Esophagus squamous epithelium (tissue), 5 donors: ENCODE measurements around the gene TAX1BP1. TPM values are rescaled to one million over a fixed set of nuclear protein-coding genes. Genes with fewer than 3 reads are reported as not detected.

Source experiments
- DNase-seq: peaks from one replicate; lab custom pipeline; 2025; lab: John Stamatoyannopoulos, UW
- H3K27ac ChIP-seq, 4 donors: fragments of 200-600 bp; sonication (generic); one replicate each; pipeline ENCODE4 v1.5.1; 2016 to 2019; ENCODE audit warnings: mild to moderate bottlenecking in 1 of 4
- H3K27me3 ChIP-seq, 4 donors: fragments of 200-600 bp; sonication (generic); 1 replicate in 3 of 4; 2 replicates in 1 of 4; pipeline versions ENCODE4 v1.5.1 to v1.6.0; 2017 to 2021; ENCODE audit warnings: antibody characterized with exemption in 1 of 4
- H3K36me3 ChIP-seq, 3 donors: fragments of 200-600 bp; sonication (generic); one replicate each; pipeline ENCODE4 v1.5.1; 2016 to 2019
- H3K4me1 ChIP-seq, 3 donors: fragments of 200-600 bp; sonication (generic); one replicate each; pipeline ENCODE4 v1.5.1; 2017 to 2019
- H3K4me3 ChIP-seq, 4 donors: fragments of 200-600 bp; sonication (generic); 1 replicate in 3 of 4; 2 replicates in 1 of 4; pipeline ENCODE4 v1.5.1; 2016 to 2019; ENCODE audit warnings: mild to moderate bottlenecking in 2 of 4, moderate library complexity in 1 of 4
- H3K9me3 ChIP-seq, 3 donors: fragments of 200-600 bp; sonication (generic); one replicate each; pipeline ENCODE4 v1.5.1; 2016 to 2019
- POLR2A ChIP-seq, 4 donors: fragments of 450-650 bp; IDR thresholded peaks; one replicate each; pipeline ENCODE4 v1.6.1; 2017; ENCODE audit warnings: antibody characterized with exemption in 4 of 4, mild to moderate bottlenecking in 4 of 4, moderate library complexity in 3 of 4
- WGBS, 2 donors: methylation state at CpG; one replicate each; pipeline ENCODE4 v1.1.5; 2018; 5-methylcytosine and 5-hydroxymethylcytosine counted together
- intact Hi-C: fragments of 100-400 bp; cut with DNase I; formaldehyde crosslinking; loops from one replicate; pipeline ENCODE4 v1.15.0; 2022
- total RNA-seq, 4 donors: library from RNA; depleted of rRNA; stranded (reverse); fragments of >200 nt; gene quantifications; one replicate each; pipeline ENCODE4 v1.1.0, GENCODE V29; 2016
- TF ChIP-seq, protein P1 (sequence below), 6 experiments: fragments of 450-650 bp in 4 of 6; fragments of 200-600 bp in 2 of 6; sonication (generic) in 2 of 6; IDR thresholded peaks; one replicate each; pipeline ENCODE4 v1.5.1; 2016 to 2019; ENCODE audit warnings: antibody characterized with exemption in 6 of 6, mild to moderate bottlenecking in 4 of 6, moderate library complexity in 4 of 6
- donor health status: DM: yes; HTN: yes; CAD: no.

Gene TAX1BP1
- total RNA-seq, 4 donors from 2014 or later: 67.1 to 113 (median 80.3) TPM

DNA sequence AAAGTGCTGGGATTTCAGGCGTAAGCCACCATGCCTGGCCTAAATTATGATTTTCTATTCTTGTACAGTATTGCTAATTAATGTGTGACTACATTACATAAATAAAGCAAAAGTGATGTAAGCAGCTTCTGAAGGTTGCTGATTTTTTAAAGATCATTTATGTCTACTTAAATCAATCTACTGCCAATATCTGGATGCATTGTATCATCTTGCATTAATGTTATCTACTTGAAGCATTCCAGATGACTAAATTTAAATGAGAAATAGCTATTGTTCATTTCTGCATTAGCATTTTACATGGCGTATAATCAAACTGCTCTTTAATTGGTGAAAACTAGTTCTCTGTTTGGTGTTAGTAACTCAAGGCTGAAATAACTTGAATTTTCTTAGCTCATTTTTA is 40.2 kb upstream of the TAX1BP1 start:
- TF ChIP-seq, protein P1, sequence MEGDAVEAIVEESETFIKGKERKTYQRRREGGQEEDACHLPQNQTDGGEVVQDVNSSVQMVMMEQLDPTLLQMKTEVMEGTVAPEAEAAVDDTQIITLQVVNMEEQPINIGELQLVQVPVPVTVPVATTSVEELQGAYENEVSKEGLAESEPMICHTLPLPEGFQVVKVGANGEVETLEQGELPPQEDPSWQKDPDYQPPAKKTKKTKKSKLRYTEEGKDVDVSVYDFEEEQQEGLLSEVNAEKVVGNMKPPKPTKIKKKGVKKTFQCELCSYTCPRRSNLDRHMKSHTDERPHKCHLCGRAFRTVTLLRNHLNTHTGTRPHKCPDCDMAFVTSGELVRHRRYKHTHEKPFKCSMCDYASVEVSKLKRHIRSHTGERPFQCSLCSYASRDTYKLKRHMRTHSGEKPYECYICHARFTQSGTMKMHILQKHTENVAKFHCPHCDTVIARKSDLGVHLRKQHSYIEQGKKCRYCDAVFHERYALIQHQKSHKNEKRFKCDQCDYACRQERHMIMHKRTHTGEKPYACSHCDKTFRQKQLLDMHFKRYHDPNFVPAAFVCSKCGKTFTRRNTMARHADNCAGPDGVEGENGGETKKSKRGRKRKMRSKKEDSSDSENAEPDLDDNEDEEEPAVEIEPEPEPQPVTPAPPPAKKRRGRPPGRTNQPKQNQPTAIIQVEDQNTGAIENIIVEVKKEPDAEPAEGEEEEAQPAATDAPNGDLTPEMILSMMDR (IDR thresholded peaks at IDR 0.05): no peak
- no peak for TF ChIP-seq POLR2A (IDR thresholded peaks at IDR 0.05)
- Histone ChIP-seq H3K4me3 (no peak overlapping the region), H3K9me3 (no peaks in the 10 kb centered on the region), H3K36me3 (no peaks in the 10 kb centered on the region), H3K4me1 (no peaks in the 10 kb centered on the region), H3K27me3 (peaks cover 0 to 6% (median 0%) of the 10 kb centered on the region in 4 donors), H3K27ac (no peak overlapping the region)
- DNase-seq: no peak
- 92 to 96% methylated on average over 2 of the region's 2 CpGs for WGBS, 2 donors
- intact Hi-C loops: no loop called here

DNA sequence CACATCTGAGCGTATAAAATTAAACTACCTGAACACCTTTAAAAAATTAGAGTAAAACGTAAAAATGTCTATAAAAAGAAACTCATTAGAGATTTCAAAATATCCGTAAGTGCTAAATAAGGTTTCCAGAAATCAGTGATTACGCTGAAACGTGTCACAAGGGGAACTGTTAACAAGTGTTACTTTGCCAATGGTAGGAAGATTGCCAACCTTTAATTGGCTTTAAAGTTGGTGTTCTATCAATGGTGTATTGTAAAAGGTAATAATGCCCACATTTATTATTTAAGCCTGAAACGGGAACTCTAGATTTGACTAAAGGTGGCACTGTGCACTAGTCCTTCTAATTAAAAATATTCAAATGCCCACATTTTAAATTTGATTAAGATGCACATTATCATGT is 39.5 kb upstream of the TAX1BP1 start:
- H3K27ac ChIP-seq: no peak overlapping the region
- intact Hi-C loops: no loop called here
- H3K9me3 ChIP-seq: no peaks in the 10 kb centered on the region
- TF ChIP-seq POLR2A (IDR thresholded peaks at IDR 0.05): no peak
- TF ChIP-seq, protein P1 (IDR thresholded peaks at IDR 0.05): no peak
- peaks cover 0 to 6% (median 0%) of the 10 kb centered on the region in 4 donors for H3K27me3 ChIP-seq
- no peaks in the 10 kb centered on the region for H3K4me1 ChIP-seq
- H3K4me3 ChIP-seq: no peak overlapping the region
- WGBS, 2 donors: 76 to 82% methylated on average over 6 of the region's 6 CpGs
- DNase-seq: no peak
- H3K36me3 ChIP-seq: no peaks in the 10 kb centered on the region

DNA sequence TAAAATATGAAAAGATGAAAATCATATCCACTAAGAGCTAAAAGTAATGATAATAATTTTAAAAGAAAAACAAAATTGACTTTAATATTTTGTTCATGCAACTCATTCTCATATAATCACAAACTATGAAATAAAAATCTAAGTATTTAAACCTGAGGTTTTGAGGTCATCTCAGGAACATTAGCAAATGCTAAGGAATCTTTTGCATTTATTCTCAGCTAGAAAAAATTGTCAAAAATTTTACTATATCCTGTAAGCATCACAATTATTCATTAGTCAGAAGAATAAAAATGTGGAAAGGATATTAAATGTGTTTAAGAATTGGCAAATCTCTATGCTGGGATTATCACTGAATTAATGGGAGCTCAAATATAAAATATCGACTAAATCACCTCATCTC is 36.8 kb upstream of the TAX1BP1 start:
- H3K36me3 ChIP-seq: no peaks in the 10 kb centered on the region
- H3K27ac ChIP-seq: no peak overlapping the region
- 91 to 95% methylated on average over 1 of the region's 1 CpG for WGBS, 2 donors
- peaks cover 0 to 6% (median 0%) of the 10 kb centered on the region in 4 donors for H3K27me3 ChIP-seq
- no peak for TF ChIP-seq POLR2A (IDR thresholded peaks at IDR 0.05)
- TF ChIP-seq, protein P1 (IDR thresholded peaks at IDR 0.05): no peak
- H3K4me3 ChIP-seq: no peak overlapping the region
- intact Hi-C loops: no loop called here
- no peak for DNase-seq
- no peaks in the 10 kb centered on the region for H3K4me1 ChIP-seq
- H3K9me3 ChIP-seq: no peaks in the 10 kb centered on the region

DNA sequence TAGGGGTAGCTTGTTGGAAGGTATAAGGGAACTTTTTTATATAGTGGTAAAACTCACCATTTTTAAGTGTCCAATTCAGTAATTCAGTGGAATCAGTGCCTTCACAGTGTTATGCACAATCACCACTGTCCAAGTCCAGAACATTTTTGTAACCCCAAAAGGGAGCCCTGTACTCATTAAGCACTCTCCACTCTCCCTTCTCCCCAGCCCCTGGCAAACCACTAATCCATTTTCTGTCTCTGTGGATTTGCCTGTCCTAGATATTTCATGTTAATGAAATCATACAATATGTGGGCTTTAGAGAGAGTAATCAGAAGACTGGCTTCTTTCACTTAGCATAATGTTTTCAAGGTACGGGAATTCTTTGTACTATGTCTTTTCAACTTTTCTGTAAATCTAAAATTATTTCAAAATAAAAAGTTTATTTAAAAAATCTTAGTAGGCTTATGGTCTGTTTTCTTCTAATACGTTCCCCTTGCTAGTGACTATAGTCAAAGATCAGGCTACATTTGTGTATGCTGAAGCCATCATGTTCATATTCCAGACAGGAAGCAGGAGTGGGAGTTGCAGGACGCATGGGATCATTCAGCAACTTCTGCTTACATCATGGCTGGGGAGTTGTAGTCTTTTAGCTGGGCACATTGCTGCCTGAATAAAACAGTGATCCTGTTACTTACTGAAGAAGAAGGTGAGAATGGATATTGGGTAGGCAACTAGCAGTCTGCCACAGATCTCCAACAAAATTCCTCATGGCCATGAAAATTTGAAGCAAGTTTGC is 35.4 kb upstream of the TAX1BP1 start:
- intact Hi-C loops: no loop called here

DNA sequence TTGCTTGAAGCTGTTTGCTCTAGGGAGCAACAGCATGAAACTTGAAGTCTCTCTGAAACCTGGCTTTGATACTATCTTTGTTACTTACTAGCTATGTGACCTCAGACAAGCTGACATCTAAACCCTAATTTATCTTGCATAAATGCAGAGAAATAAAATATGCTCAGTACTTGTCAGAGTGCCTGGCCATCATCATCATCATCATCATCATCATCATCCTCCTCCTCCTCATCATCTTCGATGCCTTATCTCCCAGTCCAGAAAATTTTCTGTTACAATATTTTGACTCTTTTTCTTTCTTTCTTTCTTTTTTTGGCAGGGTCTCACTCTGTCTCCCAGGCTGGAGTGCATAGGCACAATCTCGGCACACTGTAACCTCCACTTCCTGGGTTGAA is 34.8 kb upstream of the TAX1BP1 start:
- Histone ChIP-seq H3K27ac (no peak overlapping the region), H3K4me3 (no peak overlapping the region), H3K36me3 (no peaks in the 10 kb centered on the region), H3K27me3 (peaks cover 0 to 6% (median 0%) of the 10 kb centered on the region in 4 donors), H3K9me3 (no peaks in the 10 kb centered on the region), H3K4me1 (no peaks in the 10 kb centered on the region)
- TF ChIP-seq POLR2A (IDR thresholded peaks at IDR 0.05): no peak
- TF ChIP-seq, protein P1 (IDR thresholded peaks at IDR 0.05): no peak
- DNase-seq: no peak
- WGBS, 2 donors: 96 to 98% methylated on average over 2 of the region's 2 CpGs
- intact Hi-C loops: no loop called here

More for the DNA sequence above, 35.4 kb upstream of the TAX1BP1 start:
- H3K27ac ChIP-seq: no peak overlapping the region
- H3K36me3 ChIP-seq: no peaks in the 10 kb centered on the region
- H3K4me3 ChIP-seq: no peak overlapping the region
- 64 to 84% methylated on average over 3 of the region's 3 CpGs for WGBS, 2 donors
- peaks cover 0 to 6% (median 0%) of the 10 kb centered on the region in 4 donors for H3K27me3 ChIP-seq
- TF ChIP-seq, protein P1 (IDR thresholded peaks at IDR 0.05): no peak
- TF ChIP-seq POLR2A (IDR thresholded peaks at IDR 0.05): no peak
- no peaks in the 10 kb centered on the region for H3K9me3 ChIP-seq
- no peak for DNase-seq
- H3K4me1 ChIP-seq: no peaks in the 10 kb centered on the region
